ENCODE measurements around the gene SH3BP4. TPM values are rescaled to one million over a fixed set of nuclear protein-coding genes. Genes with fewer than 3 reads are reported as not detected.
A peak's percentile ranks its signal among the peaks of the same experiment; 100 is the strongest.

SH3BP4 gene
- total and polyA plus RNA-seq, 2 of the 13 experiments (the other 11 are each of a cell fraction or from before 2014, with no cell fraction given) = 34.6 to 99.1 TPM

- TF ChIP-seq ZNF816 (CRISPR knock-in tag; IDR thresholded peaks at IDR 0.05; ENCODE audit: borderline replicate concordance) = no peak
- TF ChIP-seq ATF4 (CRISPR knock-in tag; IDR thresholded peaks at IDR 0.05) = no peak
- peak; percentile 66; the same call in 1 of the 2 replicates for TF ChIP-seq ZNF501 (CRISPR knock-in tag; IDR thresholded peaks at IDR 0.05)
- peak; percentile 48; the same call in 1 of the 2 replicates for TF ChIP-seq MXD3 (CRISPR knock-in tag; IDR thresholded peaks at IDR 0.05)
- TF ChIP-seq MTA1 (CRISPR knock-in tag; IDR thresholded peaks at IDR 0.05; ENCODE audit: borderline replicate concordance) = 0 out of 2 replicates have a peak, but pooled peaks have one; percentile 14
- no peak for TF ChIP-seq ZNF318 (CRISPR knock-in tag; IDR thresholded peaks at IDR 0.05)
- TF ChIP-seq ZNF446 (CRISPR knock-in tag; IDR thresholded peaks at IDR 0.05) = peak; percentile 40; the same call in 1 of the 2 replicates
- TF ChIP-seq THRA (CRISPR knock-in tag; IDR thresholded peaks at IDR 0.05; ENCODE audit: borderline replicate concordance) = 0 out of 2 replicates have a peak, but pooled peaks have one; percentile 23
- no peak for TF ChIP-seq TGIF2 (CRISPR knock-in tag; IDR thresholded peaks at IDR 0.05)
- TF ChIP-seq UBTF (CRISPR knock-in tag; IDR thresholded peaks at IDR 0.05) = peak; percentile 66
- TF ChIP-seq ZNF180 (CRISPR knock-in tag; IDR thresholded peaks at IDR 0.05; ENCODE audit: borderline replicate concordance, low read depth) = no peak
- TF ChIP-seq ISL2 (CRISPR knock-in tag; IDR thresholded peaks at IDR 0.05) = peak; percentile 51; the same call in 1 of the 2 replicates
- TF ChIP-seq RFX1 (IDR thresholded peaks at IDR 0.05) = no peak
- no peak for TF ChIP-seq SIX4 (CRISPR knock-in tag; IDR thresholded peaks at IDR 0.05)
These were observed 676 bp downstream of the SH3BP4 start (continued) for GRCh38 chr2:234952270-234953115.

All from HepG2 (cell line).